Fibroblast of villous mesenchyme (primary cell): ENCODE measurements around the gene ALPG. TPM values are rescaled to one million over a fixed set of nuclear protein-coding genes. Genes with fewer than 3 reads are reported as not detected.
"Not testable (repeated sequence)": the region's sequence is repeated elsewhere in the genome, so short reads cannot be mapped to it uniquely, and the experiment has no call there.

Experiments used
- DNase-seq: peaks from one replicate; pipeline ENCODE4 v3.0.0-alpha.2; 2010; ENCODE audit warnings: low read depth
- H3K4me3 ChIP-seq: 2 replicates; pipeline ENCODE4 v1.5.1; 2011; ENCODE audit warnings: low read depth, mild to moderate bottlenecking, low read length
- CTCF ChIP-seq: IDR thresholded peaks from 2 replicates; pipeline ENCODE4 v1.5.1; 2012; ENCODE audit warnings: low read depth, mild to moderate bottlenecking, low read length; ENCODE audit not compliant: insufficient read depth
- total RNA-seq: library from RNA; depleted of rRNA; stranded (reverse); fragments of >200 nt; gene quantifications from 2 replicates; pipeline ENCODE4 v1.2.3, GENCODE V29; 2012

The ALPG gene
- total RNA-seq, 1 donor, result not detected

GRCh38 chr2:232365621-232366321 lies 40.9 kb upstream of the ALPG start:
- peak; percentile 38 for DNase-seq
- peak; percentile 59 for TF ChIP-seq CTCF
- H3K4me3 ChIP-seq, result no peak overlapping the region

DNA sequence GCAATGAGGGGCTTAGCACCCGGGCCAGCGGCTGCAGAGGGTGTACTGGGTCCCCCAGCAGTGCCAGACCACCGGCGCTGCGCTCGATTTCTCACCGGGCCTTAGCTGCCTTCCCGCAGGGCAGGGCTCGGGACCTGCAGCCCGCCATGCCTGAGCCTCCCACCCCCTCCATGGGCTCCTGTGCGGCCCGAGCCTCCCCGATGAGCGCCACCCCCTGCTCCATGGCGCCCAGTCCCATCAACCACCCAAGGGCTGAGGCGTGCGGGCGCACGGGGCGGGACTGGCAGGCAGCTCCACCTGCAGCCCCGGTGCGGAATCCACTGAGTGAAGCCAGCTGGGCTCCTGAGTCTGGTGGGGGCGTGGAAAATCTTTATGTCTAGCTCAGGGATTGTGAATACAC lies 40.2 kb upstream of the ALPG start:
- not testable (repeated sequence) for DNase-seq, H3K4me3 ChIP-seq

GRCh38 chr2:232367016-232367415 lies 39.6 kb upstream of the ALPG start:
- DNase-seq, result no peak
- no peak for TF ChIP-seq CTCF
- no peak overlapping the region for H3K4me3 ChIP-seq

GRCh38 chr2:232367591-232368233 lies 38.9 kb upstream of the ALPG start:
- TF ChIP-seq CTCF, result peak; percentile 38
- no peak for DNase-seq
- no peak overlapping the region for H3K4me3 ChIP-seq

DNA sequence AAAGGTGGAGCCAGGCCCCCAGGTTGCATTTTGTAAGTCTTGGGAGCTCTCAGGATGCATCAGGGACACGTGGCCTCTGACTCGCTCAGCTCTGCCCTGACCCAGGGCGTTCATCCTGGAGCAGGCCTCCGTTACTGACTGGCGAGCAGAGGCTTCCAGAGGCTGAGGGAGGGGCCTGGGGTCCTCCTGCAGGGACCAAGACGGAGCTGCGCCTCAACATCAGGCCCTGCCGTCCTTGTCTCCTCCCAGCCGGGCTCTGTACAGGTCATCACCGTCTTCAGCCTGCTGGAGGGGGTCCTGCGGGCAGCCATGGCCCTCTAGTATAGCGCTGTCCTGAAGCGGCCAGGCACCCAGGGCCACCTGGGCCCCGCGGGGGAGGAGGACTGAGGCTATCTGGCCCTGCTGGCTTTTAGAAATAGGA lies 38.3 kb upstream of the ALPG start:
- no peak for DNase-seq
- no peak for TF ChIP-seq CTCF
- no peak overlapping the region for H3K4me3 ChIP-seq

GRCh38 chr2:232369126-232369951 lies 37.3 kb upstream of the ALPG start:
- DNase-seq, result no peak
- TF ChIP-seq CTCF, result no peak
- H3K4me3 ChIP-seq, result no peak overlapping the region

DNA sequence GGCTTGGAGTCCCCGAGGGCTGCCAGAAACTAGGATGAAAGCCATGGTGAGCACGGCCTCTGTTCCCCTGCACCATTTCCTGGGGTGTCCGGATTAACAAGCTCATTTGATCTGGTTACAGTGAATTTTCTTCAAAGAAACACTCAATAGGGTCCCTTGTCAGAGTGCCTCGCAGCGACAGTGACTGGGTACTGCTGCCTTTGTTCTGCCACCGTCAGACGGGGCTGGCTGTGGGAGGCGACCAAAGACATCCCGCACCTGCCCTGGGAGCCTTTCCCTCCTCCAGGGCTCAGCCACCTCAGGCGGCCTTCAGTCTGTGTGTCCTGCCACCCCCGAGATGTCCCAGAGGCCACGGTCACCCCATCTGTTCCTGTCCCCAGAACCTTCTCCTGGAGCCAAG lies 36.6 kb upstream of the ALPG start:
- H3K4me3 ChIP-seq, DNase-seq: not testable (repeated sequence)
